ENCODE data around the gene CELF4.

CELF4 gene

DNA sequence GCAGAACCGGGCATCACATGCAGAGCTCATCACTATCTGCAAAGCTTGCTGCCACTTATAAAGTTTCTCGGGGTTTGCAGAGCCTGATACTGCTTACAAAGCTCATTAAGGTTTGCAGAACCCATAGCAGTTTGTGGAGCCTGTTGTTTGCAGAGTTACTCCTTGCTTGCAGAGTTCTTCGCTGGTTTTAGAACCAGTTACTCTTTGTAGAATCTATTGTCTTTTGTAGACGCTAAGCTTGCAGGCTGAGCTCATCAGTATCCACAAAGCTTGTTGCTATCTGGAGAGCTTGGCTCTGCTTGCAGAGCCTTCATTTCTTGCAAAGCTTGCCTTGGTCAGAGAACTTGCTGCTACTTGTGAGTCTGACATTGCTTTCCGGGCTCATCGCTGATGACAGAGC, 106.9 kb downstream of the CELF4 start:
- DNase-seq, result no peak

DNA sequence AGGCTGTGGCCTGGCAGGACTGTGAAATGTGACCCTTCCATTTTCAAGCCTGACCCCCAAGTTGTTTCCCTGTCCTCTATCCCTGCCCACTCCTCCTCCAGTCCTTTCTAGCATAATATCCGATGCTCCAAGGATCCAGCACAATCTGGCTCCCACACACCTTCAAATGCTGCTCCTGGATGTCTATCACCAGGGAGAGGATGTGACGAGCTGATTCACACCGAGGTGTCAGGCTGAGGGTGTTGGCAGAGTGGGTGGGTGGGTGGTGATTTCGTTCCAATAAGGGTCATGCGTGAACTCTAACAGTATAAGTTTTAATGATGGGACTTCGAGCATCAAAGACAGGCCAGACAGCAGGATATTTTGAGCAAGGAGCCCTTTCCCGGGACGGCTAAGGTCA, 107.8 kb downstream of the CELF4 start:
- no peak for DNase-seq

DNA sequence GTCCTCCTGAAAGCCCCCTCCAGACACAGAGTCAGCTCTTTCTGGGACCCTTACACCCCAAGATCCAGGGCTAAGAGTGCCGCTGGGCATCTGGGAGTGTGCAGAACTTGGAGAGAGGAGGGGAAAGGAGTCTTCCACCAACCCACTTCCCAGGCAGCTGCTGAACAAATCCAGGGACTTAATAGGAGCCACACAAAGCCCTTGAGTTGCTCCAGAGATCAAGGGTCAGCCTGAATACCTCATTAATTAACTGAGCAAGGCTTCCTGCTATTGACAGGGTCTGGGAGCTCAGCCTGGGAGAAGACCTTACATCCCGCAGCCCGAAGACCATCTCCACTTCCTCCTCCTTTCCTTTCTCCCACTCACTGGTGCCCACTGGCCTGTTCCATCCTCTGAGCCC, 108.3 kb downstream of the CELF4 start:
- no peak for DNase-seq

DNA sequence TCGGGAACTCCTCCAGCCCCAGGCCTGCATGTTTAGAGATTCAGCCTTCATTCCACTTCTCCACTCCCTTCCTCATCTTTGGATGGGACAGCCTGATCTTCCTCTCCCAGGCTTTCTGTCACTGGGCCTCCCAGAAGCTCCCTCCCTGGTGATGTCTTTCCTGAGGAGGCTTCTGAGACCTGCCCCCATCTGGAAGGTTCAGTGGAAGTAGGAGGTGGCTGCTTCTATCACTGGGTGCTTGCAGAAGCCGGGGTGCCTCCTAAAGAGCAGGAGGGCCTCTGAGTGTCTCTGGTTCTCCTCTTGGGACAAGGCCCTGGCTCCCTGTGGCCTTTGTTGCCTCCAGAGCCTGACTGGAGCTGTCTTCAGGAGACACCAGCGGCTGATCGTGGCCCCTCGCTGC, 108.7 kb downstream of the CELF4 start:
- DNase-seq, result no peak

DNA sequence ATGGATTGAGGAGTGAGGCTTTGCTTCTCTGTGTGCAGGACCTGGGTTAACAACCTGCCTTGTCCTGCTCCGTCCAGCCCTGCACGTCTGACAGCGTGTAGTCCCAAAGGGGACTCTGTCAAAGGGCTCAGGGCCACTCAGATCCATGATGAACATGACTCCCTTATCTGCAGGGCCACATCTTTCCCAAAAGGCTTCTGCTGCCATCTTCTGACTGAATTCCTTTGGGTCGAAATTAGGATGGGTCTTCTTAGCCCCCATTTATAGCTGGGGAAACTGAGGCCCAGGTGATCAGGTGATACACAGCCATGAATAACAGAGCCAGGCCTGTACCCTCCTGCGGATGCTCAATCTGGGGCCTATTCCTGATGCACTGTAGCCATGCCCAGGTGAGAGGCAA, 109.2 kb downstream of the CELF4 start:
- DNase-seq, result no peak

DNA sequence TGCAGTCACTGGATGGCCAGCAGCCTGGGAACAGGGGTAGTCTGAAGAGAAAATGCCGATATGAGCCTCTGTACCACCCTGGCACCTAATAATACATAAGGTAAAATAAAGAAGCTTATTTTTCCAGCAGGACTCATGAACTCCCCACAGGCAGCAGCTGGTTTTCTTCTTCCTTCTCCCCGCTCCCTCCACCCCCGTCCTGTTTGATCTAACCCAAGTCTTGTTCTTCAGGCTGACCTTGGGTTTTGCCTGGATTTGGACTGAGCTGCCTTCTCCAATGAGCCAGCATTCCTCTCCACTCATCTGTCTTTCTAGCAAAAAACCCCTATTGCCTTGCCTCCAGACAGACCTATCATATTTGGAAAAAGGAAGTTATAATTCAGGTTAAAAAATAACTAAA, 111.8 kb downstream of the CELF4 start:
- DNase-seq, result no peak

DNA sequence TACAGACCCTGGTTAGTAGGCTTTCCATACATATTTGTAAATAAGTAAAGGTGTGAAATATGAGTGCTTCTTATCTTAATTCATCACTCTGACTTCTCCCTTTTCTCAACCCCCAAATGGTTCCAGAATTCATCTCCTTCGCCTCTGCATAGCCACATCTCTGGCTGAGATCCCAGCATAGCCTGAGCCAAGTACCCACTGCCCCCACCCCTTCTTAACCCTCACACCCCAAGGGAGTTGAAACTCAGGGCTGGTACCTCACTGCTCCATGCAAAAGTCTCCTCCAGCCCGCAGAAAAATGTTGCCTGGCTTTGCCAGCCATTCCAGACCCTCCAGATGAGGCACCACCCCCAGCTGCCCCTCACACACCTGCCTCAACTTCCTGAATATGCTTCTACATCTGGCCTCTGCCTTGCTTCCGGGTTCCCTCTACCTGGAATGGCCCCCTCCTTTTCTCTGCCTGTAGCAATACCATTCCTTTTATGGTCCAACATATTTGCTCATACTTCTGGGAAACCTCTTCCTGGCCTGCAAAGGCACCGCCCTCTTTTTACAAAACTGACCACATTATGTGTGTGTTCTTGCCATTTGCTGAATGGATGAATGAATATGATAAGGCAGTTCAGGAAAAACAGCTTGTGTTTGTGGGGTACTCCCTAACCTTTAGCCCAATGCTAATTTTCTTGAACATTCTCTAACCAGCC, 112.8 kb downstream of the CELF4 start:
- no peak for DNase-seq

DNA sequence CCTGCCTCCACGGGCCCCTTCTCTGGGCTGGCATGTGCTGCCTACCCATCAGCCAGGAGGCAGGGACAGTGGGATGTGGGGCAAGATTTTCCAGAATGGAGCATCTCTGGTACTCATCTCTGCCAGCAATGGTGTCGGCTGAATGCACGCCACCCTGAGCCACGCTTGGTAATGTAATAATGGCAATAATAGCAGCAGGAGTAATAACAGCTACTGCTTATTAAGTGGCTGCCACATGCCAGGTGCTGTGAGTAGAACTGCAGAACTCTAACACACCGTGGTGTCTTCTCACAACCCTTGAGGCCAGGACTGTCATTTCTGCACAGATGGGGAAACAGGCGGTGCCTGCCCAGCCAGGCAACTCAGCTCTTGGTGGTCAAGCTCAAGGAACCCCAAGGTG, 113.6 kb downstream of the CELF4 start:
- no peak for DNase-seq

DNA sequence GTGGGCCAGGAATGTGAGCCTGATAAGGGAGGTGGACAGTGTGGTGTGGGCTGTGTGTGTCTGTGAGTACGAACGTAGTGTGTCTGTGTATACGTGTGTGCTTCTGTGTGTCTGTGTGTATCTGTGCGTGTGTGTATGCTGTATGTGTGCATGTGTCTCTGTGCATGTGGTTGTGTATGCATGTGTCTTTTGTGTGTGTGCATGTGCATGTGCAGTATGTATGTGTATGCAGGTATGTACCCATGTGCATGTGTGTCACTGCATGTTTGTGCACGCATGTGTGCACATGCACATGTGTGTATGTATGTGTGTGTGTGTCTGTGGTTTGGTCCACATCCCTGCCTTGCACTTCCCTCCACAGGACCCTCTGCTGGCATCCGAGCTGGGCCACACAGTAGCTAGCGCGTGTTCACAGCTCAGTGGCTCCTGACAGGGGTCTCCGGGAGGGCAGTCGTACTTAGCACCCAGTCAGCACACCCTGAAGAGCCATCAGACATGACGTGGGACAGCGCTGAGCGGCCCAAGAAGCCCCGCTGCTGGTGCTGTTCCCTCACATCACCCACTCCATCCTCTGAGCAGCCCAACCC, 114.3 kb downstream of the CELF4 start:
- DNase-seq, result no peak

DNA sequence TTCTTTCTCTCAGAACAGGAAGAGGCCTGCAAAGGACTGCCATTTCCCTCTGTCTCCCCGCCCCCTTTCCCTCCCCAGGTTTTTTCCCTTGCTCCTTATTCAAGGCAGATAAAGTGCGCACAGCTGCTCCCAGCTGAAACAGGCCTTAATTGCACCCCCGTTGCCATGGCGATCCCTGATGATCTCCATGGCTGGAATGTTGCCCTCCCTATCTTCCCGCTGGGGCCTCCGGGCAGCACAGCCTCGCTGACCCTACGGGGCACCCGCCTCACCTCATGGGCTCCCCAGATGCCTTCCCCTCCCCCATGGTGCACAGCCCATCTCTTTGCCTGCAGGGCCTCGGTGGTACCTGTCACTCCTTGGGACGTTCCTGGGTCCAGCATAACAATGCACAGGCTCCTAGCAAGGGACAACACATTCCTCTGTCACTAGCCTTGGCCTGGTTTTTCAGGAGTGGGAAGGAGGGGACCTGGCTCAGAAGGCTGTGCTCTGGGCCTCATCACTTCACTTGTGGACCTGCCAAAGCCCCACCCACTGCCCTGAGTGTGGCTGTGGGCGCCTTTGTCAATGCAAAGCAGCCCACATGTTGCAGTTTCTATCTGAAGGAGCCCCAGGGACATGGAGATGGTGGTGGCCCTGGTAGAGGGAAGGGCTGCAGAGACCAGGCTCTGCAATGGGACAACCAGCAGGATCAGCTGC, 115.0 kb downstream of the CELF4 start:
- no peak for DNase-seq

DNA sequence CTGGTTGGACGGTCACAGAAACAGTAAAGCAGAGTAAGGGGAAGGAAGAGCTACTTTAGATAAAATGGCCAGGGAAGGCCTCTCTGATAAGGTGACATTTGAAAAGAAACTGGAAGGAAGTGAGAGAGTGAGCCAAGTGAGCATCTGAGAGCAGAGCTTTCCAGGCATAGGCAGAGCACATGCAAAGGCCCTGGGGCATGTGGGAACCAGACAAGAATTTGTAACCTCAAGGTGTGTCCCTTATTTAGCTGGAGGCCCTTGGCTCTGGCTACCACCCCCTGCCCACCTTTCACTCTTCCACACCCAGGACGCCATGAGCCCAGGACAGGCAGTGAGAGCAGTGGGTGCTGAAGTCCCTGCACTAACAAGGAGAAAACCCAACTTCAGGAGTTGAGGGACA, 116.0 kb downstream of the CELF4 start:
- DNase-seq, result no peak

DNA sequence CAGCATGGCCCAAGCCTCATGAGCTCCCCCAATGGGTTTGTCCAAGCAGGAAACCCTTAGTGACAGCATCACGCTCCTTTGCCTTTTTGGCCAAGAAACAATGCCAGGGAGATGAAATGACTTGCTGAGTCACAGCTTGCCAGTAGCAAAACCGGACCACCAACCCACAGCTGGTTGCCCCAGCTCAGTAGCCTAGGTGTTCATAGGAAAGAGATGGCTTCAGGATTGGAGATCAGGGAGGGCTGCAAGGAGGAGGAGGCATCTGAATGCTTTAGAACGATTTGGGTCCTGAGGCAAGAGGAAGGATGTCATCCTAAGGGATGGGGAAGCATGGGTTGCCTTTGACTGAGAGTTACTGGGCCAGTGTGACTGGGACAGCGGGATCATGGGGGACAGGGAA, 116.7 kb downstream of the CELF4 start:
- no peak for DNase-seq

DNA sequence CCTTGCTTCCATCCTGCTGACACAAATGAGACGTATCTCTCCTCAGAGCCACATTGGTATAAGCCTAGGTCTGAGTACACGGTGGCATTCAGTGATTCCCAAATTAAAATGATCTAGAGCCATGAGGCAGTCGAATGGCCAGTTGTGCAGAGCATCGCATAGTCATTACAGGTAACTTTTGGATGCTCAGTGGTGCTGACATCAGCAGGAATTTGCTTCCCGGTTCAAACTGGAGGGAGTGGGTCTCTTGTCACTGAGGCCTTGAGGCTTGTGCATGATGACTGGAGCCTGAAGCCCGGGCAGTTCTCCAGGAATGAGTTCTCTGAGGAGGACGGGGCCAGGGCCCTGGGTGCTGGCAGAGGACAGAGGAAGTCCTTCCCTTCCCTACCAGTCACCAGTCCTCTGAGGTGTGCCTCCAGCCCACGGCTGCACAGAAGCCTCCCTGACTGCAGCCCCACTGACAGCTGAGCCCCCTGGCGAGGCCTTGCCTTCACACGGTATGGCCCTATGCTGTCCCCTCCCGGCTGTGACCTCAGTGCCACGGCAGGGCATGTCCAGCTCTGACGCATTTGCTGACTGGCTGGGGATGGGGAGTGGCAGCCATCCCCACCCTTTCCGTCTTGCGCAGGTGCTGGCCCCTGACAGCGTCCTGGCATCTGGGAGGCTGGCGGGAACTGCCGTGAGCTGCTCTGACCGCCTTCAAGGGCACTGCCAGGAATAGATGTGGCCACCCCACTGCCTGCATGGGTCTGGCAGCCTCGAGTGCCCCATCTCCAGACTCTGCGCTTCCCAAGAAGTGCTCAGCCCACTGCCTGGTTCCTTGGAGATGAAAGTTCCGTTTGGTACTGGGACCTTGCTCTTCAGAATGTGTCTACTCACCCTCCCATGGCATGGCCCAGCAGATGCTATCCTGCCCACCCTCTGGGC, 117.4 kb downstream of the CELF4 start:
- no peak for DNase-seq

DNA sequence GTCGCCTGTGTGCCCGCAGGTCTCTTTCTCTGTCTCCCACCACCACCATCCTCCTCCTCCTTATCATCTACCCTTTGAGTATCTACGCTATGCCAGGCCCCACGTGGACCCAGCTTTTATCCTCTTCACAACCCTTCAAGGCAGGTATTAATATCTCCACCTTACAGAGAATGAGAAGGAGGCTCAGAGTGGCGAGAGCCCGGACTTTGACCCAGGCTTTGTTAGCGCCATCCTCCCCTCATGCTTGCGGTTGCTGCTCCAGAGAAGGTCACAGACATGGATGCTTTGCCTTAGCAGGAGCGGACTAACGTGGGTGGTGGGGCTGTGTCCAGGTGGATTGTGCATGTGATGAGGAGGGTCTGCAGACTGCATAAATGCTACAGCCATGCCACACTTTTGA, 119.8 kb downstream of the CELF4 start:
- no peak for DNase-seq

DNA sequence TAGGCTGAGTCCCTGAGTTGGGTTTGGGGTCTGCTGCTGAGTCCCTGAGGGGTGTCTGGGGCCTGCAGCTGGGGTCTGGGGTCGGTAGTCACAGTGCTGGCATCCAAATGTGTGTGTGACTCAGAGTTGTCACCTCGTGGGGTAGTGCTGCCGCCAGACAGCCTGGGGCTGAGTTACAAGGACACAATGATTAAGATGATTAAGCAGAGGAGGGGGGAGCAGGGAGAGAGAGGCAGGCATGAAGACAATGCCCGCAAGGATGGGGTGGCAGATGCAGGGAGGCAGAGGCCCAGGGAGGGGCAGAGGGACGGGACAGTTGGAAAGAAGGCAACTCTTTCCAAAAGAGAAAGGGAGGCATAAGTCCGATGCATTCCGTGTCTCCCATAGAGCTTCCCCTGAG, 120.2 kb downstream of the CELF4 start:
- DNase-seq, result no peak

DNA sequence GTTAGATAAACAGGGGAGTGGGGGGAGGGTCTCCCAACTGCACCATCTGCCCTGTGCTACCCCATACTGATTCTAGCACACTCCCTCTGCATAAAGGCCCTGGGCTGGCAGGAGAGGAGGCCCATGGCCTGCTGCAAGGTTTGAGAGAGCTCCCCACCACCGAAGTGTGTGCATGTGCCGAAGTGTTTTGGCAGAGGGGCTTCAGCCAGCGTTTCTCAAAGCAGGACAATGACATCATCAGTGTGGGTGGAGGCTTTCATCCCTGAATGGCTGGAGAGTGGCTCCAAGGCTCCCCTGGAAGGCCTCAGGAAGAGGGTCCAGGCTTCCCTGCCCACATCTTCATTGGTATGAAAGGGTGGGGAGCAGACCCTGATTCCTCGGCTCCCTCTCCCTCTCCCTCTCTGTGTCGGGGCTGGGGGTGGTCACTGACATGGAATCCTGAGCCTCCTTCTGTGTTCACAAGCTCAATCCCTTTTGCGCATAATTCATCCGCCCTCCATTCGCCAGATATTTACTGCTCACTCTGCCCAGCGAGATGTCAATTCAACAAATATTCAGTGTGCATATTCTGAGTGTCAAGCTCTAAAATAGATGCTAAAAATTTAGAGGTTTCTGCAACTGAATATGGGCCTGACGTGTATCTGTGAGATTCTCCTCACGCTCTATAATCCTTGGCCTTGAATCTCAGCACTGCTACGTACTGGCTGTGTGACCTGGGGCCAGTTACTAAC, 122.1 kb downstream of the CELF4 start:
- no peak for DNase-seq

DNA sequence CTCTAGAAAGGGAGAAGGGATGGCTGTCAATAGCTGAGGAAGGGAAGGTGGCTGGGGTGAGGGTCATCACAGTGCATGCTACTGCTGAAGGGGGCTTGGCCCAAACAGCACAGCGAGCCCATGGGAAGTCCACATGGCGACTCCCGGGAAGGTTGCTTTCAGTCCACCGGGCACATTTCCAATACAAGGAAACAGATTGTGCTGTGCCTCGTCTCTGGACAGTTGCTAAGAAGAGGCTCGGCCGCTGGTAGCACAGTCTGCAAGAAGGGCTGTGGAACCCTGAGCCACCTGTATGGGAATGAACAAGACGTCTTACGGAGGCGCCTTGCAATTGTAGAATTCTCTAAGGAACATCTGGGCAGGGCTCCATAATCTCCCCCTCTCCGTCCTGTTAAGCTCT, 123.1 kb downstream of the CELF4 start:
- DNase-seq, result no peak

DNA sequence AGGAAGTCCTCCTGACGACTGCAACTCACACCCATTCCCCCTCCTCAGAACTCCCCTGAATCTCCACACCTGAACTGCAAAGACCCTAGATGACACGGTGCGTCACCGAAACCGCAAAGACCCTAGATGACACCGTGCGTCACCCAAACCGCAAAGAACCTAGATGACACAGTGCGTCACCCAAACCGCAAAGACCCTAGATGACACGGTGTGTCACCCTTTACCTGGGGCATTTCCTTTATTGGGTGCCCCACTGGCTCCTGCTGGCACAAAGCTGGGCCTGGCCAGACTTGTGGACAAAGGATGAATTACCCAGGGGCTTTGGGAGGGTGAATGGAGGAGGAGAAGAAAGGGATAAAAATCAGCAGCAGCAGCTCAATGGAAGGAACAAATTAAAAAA, 123.8 kb downstream of the CELF4 start:
- no peak for DNase-seq

DNA sequence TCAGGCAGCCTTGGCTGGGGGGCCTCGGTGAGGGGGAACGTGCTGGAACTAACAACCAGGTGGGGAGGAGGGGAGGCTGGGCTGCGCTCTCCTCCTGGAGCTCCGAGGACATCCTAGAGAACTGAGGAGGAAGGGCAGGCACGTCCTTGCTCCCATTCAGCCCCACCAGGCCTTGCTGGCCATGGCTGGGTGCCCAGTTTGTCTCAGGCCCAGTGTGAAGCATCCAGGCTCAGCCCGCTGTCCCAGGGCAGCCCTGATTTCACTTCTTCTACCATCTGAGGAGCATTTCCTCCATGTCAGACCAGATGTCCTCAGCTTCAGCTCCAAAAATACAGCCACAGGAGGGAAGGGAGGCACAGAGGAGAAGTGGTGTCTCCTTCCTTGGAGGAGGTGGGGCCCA, 125.4 kb downstream of the CELF4 start:
- no peak for DNase-seq

DNA sequence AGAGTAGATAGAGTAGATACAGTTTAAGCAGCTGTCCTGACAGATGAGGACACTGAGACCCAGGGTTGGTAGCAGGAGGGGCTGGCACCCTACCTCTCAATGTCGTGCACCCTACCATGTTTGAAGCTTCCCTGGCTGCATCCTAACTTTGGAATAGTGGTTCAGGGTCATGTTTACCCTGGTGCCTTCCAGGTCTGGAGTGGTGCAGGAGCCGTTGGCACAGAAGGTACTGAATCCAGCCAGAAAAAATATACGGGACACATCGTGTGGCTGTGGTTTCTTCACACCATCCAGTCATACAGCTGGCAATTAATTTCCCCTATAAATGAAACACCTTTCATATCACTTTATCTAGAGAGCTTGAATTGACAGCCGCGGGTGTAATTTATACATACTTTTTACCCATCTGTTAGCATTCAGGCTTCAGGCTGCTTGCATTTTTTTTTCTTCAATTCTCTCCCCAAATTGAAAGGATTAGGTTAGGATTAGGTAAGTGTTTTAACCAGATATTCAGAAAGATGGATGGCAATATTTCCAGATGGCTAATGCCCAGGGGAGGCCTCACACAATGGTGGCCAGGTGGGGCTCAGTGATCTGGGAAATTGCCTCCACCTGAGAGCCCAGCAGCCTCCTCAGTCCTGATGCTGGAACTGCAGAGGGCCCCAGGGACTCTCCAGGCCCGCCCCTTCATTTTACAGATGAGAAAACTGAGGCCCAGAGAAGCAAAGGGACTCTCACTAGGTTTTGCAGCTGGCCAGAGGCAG, 127.0 kb downstream of the CELF4 start:
- no peak for DNase-seq

DNA sequence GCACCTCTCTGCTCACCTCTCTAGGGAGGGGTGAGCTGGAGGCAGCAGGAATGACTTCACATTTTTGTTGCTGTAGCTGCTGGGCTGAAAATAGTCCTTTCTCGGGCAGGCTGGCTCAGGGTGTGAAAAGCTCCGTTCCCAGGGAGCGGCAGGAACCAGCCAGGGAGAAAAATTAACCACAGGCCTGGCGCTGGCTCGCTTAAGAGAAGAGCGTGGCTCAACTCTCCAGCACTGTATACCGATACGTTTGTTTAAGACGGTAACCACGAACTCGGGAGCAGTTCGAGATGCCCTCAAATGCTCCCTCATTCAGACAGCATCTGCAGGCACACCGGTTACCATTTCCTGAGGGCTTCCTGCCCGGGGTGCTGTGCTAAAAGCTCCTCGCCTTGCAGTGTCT, 129.6 kb downstream of the CELF4 start:
- no peak for DNase-seq

Measured in activated naive CD4-positive, alpha-beta T cell treated with anti-CD3 and anti-CD28 coated beads, Interleukin-2, amount 50 U/mL, for 16 hours (primary cell).